HEK293 (cell line): Measurements from ENCODE around the gene SGMS1.

Source experiments
- CTCF ChIA-PET: fragments of 350-600 bp; formaldehyde crosslinking; extraction: SDS; loops from one replicate; lab custom pipeline; 2021; ENCODE audit warnings: antibody characterized with exemption; lab: Yijun Ruan, JAX
- POLR2A ChIA-PET: fragments of 300-600 bp; formaldehyde crosslinking; extraction: SDS; loops from one replicate; lab custom pipeline; 2020; ENCODE audit warnings: antibody characterized with exemption, inconsistent platforms; lab: Yijun Ruan, JAX
- H3K27ac ChIP-seq: fragments of 200-500 bp; sonication (Bioruptor generic); 2 replicates; pipeline ENCODE4 v1.5.1; 2014; ENCODE audit warnings: low read depth, low read length, control low read depth, inconsistent platforms; ENCODE audit errors: extremely low read depth
- H3K36me3 ChIP-seq, 2 experiments: fragments of 200-500 bp in 1 of 2; sonication (Bioruptor generic) in 1 of 2; 1 replicate in 1 of 2; 2 replicates in 1 of 2; pipeline ENCODE4 v1.5.1; 2014 to 2017; ENCODE audit warnings: inconsistent platforms in 2 of 2, low read length in 2 of 2; ENCODE audit not compliant: control insufficient read depth in 2 of 2, insufficient read depth in 1 of 2
- H3K4me1 ChIP-seq: fragments of 200-500 bp; sonication (Bioruptor generic); 2 replicates; pipeline ENCODE4 v1.5.1; 2014; ENCODE audit warnings: mild to moderate bottlenecking, low read length, inconsistent platforms; ENCODE audit not compliant: control insufficient read depth, insufficient read depth
- H3K4me3 ChIP-seq: 2 replicates; pipeline ENCODE4 v1.5.1; 2011; ENCODE audit warnings: low read depth, mild to moderate bottlenecking, control low read depth, low read length, moderate library complexity
- H3K9me3 ChIP-seq: fragments of 200-500 bp; sonication (Bioruptor generic); 2 replicates; pipeline ENCODE4 v1.5.1; 2014; ENCODE audit warnings: low read depth, low read length, inconsistent platforms; ENCODE audit not compliant: control insufficient read depth, insufficient read depth
- GLI4 ChIP-seq: fragments of 450-650 bp; formaldehyde crosslinking; IDR thresholded peaks from 2 replicates; pipeline ENCODE4 v1.5.1; 2016; ENCODE audit warnings: missing biosample characterization, missing genetic modification characterization
- MZF1 ChIP-seq: fragments of 450-650 bp; formaldehyde crosslinking; IDR thresholded peaks from 2 replicates; pipeline ENCODE4 v1.5.1; 2017; ENCODE audit warnings: missing biosample characterization, missing genetic modification characterization, borderline replicate concordance
- SP7 ChIP-seq: fragments of 450-650 bp; formaldehyde crosslinking; IDR thresholded peaks from 2 replicates; pipeline ENCODE4 v1.5.1; 2016; ENCODE audit warnings: missing biosample characterization, missing genetic modification characterization
- ZIC2 ChIP-seq: fragments of 450-650 bp; formaldehyde crosslinking; IDR thresholded peaks from 2 replicates; pipeline ENCODE4 v1.5.1; 2016; ENCODE audit warnings: missing biosample characterization, missing genetic modification characterization
- ZNF114 ChIP-seq: fragments of 450-650 bp; formaldehyde crosslinking; IDR thresholded peaks from 2 replicates; pipeline ENCODE4 v1.5.0; 2017; ENCODE audit warnings: missing biosample characterization, missing genetic modification characterization
- ZNF174 ChIP-seq: fragments of 450-650 bp; formaldehyde crosslinking; IDR thresholded peaks from 2 replicates; pipeline ENCODE4 v1.5.0; 2017; ENCODE audit warnings: missing biosample characterization, mild to moderate bottlenecking, missing genetic modification characterization
- ZNF175 ChIP-seq: fragments of 450-650 bp; formaldehyde crosslinking; IDR thresholded peaks from 2 replicates; pipeline ENCODE4 v1.5.1; 2016; ENCODE audit warnings: missing biosample characterization, missing genetic modification characterization
- ZNF23 ChIP-seq: fragments of 450-650 bp; formaldehyde crosslinking; IDR thresholded peaks from 2 replicates; pipeline ENCODE4 v1.5.1; 2016; ENCODE audit warnings: missing biosample characterization, missing genetic modification characterization, borderline replicate concordance
- ZNF239 ChIP-seq: fragments of 450-650 bp; formaldehyde crosslinking; IDR thresholded peaks from 2 replicates; pipeline ENCODE4 v1.5.1; 2016; ENCODE audit warnings: missing biosample characterization, missing genetic modification characterization
- ZNF426 ChIP-seq: fragments of 450-650 bp; formaldehyde crosslinking; IDR thresholded peaks from 2 replicates; pipeline ENCODE4 v1.5.1; 2017; ENCODE audit warnings: missing biosample characterization, missing genetic modification characterization, mild to moderate bottlenecking, inconsistent platforms, moderate library complexity
- ZNF654 ChIP-seq: fragments of 450-650 bp; formaldehyde crosslinking; IDR thresholded peaks from 2 replicates; pipeline ENCODE4 v1.5.1; 2016; ENCODE audit warnings: low read depth, missing biosample characterization, missing genetic modification characterization
- TF ChIP-seq, protein P1 (sequence below): fragments of 450-650 bp; formaldehyde crosslinking; IDR thresholded peaks from 2 replicates; pipeline ENCODE4 v1.5.1; 2016; ENCODE audit warnings: missing biosample characterization, missing genetic modification characterization
- TF ChIP-seq, protein P2 (sequence below): fragments of 450-650 bp; formaldehyde crosslinking; IDR thresholded peaks from 2 replicates; pipeline ENCODE4 v1.5.1; 2017; ENCODE audit warnings: missing biosample characterization, missing genetic modification characterization
- TF ChIP-seq, protein P3 (sequence below): fragments of 450-650 bp; formaldehyde crosslinking; optimal IDR thresholded peaks from 2 replicates; pipeline ENCODE3; 2016; ENCODE audit warnings: missing biosample characterization, mild to moderate bottlenecking, missing genetic modification characterization
- TF ChIP-seq, protein P4 (sequence below): fragments of 450-650 bp; formaldehyde crosslinking; IDR thresholded peaks from 2 replicates; pipeline ENCODE4 v1.5.1; 2017; ENCODE audit warnings: missing biosample characterization, missing genetic modification characterization
- TF ChIP-seq, protein P5 (sequence below): fragments of 450-650 bp; formaldehyde crosslinking; IDR thresholded peaks from 2 replicates; pipeline ENCODE4 v1.5.1; 2017; ENCODE audit warnings: missing biosample characterization, missing genetic modification characterization

The SGMS1 gene

DNA sequence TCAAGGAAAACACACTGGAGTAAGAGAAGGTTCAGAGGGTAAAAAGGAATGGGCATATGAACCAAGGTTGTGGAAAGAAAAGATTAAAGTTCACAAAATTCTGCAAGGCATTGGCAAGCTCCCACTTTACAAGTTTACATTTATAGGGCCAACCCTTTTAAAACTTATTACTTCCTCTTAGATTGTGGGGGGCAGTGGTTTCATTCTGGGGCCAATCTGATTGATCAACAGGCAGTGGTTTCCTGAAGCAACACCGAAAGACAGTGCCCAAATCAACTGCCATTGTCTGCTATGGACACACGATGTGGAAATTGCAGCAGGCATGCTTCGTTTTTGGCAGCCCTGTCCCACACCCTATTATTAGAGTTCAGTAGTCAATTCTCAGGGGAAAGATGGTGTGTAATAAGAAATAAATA lies 154.0 kb downstream of the SGMS1 start:
- CTCF ChIA-PET, result no interaction called here
- H3K36me3 ChIP-seq, result no peaks in the 10 kb centered on the region
- no peak overlapping the region for H3K27ac ChIP-seq
- TF ChIP-seq, protein P1, sequence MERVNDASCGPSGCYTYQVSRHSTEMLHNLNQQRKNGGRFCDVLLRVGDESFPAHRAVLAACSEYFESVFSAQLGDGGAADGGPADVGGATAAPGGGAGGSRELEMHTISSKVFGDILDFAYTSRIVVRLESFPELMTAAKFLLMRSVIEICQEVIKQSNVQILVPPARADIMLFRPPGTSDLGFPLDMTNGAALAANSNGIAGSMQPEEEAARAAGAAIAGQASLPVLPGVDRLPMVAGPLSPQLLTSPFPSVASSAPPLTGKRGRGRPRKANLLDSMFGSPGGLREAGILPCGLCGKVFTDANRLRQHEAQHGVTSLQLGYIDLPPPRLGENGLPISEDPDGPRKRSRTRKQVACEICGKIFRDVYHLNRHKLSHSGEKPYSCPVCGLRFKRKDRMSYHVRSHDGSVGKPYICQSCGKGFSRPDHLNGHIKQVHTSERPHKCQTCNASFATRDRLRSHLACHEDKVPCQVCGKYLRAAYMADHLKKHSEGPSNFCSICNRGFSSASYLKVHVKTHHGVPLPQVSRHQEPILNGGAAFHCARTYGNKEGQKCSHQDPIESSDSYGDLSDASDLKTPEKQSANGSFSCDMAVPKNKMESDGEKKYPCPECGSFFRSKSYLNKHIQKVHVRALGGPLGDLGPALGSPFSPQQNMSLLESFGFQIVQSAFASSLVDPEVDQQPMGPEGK, result no peak
- no peak for TF ChIP-seq ZNF175 (tag by site-specific recombination)
- TF ChIP-seq SP7, result 0 out of 2 replicates have a peak, but pooled peaks have one; percentile 17
- no peak for TF ChIP-seq MZF1 (tag by site-specific recombination)
- TF ChIP-seq, all 188 proteins: peak for 1
- peaks cover 19% of the 10 kb centered on the region for H3K4me1 ChIP-seq
- no peaks in the 10 kb centered on the region for H3K9me3 ChIP-seq
- POLR2A ChIA-PET, result interaction anchor here (1.2 kb wide), 1 partner anchor 51 kb away, joined by 3 read pairs; no protein-coding TSS in a partner anchor
- H3K4me3 ChIP-seq, result no peak overlapping the region

DNA sequence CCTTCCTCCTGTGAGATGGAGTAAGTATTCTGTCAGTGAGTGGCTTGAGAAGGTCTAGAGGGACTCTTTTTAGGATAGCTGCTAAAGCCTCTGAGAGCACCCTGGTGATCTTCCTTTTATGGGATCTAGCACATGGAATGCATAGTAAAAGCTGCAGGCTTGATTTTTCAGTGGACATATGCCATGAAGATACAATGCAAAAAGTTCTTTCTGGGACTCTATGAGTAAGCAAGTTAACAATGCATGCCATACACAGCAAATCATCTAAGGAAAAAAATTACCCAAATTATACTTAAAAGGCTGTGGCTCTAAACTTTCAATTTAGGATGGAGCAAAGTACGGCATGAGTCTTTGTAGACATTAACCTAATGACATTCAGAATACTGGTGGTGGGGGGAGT lies 154.5 kb downstream of the SGMS1 start:
- peaks cover 19% of the 10 kb centered on the region for H3K4me1 ChIP-seq
- no peaks in the 10 kb centered on the region for H3K36me3 ChIP-seq
- ChIA-PET POLR2A (no interaction called here), CTCF (no interaction called here)
- no peak overlapping the region for H3K27ac ChIP-seq
- H3K4me3 ChIP-seq, result no peak overlapping the region
- TF ChIP-seq ZNF23 (tag by site-specific recombination), result no peak
- TF ChIP-seq ZNF654 (tag by site-specific recombination), result no peak
- TF ChIP-seq ZNF114, result no peak
- no peak for TF ChIP-seq ZNF239 (tag by site-specific recombination)
- TF ChIP-seq, protein P2, sequence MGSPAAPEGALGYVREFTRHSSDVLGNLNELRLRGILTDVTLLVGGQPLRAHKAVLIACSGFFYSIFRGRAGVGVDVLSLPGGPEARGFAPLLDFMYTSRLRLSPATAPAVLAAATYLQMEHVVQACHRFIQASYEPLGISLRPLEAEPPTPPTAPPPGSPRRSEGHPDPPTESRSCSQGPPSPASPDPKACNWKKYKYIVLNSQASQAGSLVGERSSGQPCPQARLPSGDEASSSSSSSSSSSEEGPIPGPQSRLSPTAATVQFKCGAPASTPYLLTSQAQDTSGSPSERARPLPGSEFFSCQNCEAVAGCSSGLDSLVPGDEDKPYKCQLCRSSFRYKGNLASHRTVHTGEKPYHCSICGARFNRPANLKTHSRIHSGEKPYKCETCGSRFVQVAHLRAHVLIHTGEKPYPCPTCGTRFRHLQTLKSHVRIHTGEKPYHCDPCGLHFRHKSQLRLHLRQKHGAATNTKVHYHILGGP, result no peak
- no peak for TF ChIP-seq GLI4 (tag by site-specific recombination)
- TF ChIP-seq ZNF426 (tag by site-specific recombination), result no peak
- TF ChIP-seq, protein P3, sequence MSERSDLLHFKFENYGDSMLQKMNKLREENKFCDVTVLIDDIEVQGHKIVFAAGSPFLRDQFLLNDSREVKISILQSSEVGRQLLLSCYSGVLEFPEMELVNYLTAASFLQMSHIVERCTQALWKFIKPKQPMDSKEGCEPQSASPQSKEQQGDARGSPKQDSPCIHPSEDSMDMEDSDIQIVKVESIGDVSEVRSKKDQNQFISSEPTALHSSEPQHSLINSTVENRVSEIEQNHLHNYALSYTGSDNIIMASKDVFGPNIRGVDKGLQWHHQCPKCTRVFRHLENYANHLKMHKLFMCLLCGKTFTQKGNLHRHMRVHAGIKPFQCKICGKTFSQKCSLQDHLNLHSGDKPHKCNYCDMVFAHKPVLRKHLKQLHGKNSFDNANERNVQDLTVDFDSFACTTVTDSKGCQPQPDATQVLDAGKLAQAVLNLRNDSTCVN (tag by site-specific recombination), result no peak
- TF ChIP-seq, protein P4, sequence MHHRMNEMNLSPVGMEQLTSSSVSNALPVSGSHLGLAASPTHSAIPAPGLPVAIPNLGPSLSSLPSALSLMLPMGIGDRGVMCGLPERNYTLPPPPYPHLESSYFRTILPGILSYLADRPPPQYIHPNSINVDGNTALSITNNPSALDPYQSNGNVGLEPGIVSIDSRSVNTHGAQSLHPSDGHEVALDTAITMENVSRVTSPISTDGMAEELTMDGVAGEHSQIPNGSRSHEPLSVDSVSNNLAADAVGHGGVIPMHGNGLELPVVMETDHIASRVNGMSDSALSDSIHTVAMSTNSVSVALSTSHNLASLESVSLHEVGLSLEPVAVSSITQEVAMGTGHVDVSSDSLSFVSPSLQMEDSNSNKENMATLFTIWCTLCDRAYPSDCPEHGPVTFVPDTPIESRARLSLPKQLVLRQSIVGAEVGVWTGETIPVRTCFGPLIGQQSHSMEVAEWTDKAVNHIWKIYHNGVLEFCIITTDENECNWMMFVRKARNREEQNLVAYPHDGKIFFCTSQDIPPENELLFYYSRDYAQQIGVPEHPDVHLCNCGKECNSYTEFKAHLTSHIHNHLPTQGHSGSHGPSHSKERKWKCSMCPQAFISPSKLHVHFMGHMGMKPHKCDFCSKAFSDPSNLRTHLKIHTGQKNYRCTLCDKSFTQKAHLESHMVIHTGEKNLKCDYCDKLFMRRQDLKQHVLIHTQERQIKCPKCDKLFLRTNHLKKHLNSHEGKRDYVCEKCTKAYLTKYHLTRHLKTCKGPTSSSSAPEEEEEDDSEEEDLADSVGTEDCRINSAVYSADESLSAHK (tag by site-specific recombination), result no peak
- TF ChIP-seq ZIC2 (tag by site-specific recombination), result no peak
- TF ChIP-seq, all 188 proteins: peak for 0
- H3K9me3 ChIP-seq, result no peaks in the 10 kb centered on the region

DNA sequence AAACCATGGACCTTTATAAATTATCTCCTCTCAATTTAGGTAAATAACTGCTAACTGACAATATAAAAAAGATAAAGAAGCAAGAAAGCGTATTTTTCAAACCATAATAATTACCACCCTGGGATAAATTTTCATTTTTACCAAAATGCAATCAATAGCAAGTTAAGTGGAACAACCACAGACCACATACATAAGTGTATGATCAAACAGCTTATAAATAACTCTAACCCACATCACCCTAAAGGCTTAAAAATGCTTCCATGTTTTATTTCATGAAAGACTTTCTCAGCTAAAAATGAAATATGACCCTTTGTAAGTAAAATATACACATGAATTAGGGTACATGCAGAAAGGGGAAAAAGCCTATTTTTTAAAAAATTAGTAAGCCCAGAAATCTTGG lies 156.5 kb downstream of the SGMS1 start:
- H3K4me3 ChIP-seq, result no peak overlapping the region
- POLR2A ChIA-PET, result no interaction called here
- no peaks in the 10 kb centered on the region for H3K9me3 ChIP-seq

More for the DNA sequence above, 156.5 kb downstream of the SGMS1 start:
- Histone ChIP-seq H3K27ac (no peak overlapping the region), H3K36me3 (no peaks in the 10 kb centered on the region), H3K4me1 (peaks cover 26% of the 10 kb centered on the region)
- CTCF ChIA-PET, result no interaction called here
- TF ChIP-seq, protein P5, sequence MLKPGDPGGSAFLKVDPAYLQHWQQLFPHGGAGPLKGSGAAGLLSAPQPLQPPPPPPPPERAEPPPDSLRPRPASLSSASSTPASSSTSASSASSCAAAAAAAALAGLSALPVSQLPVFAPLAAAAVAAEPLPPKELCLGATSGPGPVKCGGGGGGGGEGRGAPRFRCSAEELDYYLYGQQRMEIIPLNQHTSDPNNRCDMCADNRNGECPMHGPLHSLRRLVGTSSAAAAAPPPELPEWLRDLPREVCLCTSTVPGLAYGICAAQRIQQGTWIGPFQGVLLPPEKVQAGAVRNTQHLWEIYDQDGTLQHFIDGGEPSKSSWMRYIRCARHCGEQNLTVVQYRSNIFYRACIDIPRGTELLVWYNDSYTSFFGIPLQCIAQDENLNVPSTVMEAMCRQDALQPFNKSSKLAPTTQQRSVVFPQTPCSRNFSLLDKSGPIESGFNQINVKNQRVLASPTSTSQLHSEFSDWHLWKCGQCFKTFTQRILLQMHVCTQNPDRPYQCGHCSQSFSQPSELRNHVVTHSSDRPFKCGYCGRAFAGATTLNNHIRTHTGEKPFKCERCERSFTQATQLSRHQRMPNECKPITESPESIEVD (tag by site-specific recombination), result peak; percentile 62
- TF ChIP-seq ZNF174, result no peak
